Measurements from ENCODE around the gene SAPCD1.

DNA sequence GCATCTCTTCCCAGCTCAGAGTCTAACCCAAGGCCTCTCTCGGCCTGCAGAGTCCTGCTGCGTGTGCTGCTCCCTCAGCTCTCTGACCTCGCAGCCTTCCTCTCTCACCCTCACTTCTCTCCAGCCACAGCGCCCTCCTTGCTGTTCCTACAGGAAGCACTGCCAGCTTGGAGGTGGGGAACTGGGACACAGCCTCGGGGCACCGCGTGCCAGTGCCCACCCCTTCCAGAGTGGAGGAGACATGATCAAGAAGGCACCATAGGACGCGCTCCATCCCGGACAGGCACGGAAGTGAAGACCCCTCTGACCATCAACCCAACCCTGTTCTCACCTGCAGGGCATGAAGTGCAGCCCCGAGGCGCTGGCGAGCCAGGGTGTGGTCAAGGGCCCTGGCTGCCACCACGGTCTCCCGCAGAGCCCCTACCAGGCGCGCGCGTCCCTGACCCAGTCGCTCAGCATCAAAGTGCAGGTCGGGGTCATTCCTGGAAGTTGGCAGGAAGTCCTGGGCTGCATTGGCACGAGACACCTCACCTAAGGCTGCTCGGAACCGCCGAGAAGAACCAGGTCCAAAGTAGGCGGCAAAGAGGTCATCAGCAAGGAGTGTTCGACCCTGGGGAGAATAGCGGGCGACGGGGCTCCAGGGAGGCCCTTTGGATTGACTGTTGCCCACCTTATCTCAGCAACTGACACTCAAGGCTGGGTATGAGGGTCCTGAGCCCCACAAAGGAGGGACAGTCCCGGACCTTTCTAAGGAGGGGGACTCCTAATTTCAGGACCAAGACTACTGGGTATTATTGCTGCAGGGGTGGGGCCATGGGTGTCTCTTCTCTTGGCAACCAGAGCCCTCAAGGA is 13.4 kb downstream of the SAPCD1 start:
- TF ChIP-seq SUZ12 (IDR thresholded peaks at IDR 0.05) (no peak), TARDBP (IDR thresholded peaks at IDR 0.05) (no peak), SP1 (IDR thresholded peaks at IDR 0.05) (no peak)
- TF ChIP-seq, protein P1, sequence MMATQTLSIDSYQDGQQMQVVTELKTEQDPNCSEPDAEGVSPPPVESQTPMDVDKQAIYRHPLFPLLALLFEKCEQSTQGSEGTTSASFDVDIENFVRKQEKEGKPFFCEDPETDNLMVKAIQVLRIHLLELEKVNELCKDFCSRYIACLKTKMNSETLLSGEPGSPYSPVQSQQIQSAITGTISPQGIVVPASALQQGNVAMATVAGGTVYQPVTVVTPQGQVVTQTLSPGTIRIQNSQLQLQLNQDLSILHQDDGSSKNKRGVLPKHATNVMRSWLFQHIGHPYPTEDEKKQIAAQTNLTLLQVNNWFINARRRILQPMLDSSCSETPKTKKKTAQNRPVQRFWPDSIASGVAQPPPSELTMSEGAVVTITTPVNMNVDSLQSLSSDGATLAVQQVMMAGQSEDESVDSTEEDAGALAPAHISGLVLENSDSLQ (IDR thresholded peaks at IDR 0.05) = no peak
